ENCODE measurements around the gene DNAH10. TPM values are rescaled to one million over a fixed set of nuclear protein-coding genes. Genes with fewer than 3 reads are reported as not detected.

The DNAH10 gene
- total RNA-seq, 1 donor from 2014 or later, result 0.66 TPM

GRCh38 chr12:123937707-123938591 lies 175.8 kb downstream of the DNAH10 start:
- H3K36me3 Mint-ChIP-seq (ENCODE audit: unreplicated experiment), result peaks cover 49% of the 10 kb centered on the region
- no peak overlapping the region for H3K27ac Mint-ChIP-seq (ENCODE audit: unreplicated experiment)
- H3K9me3 Mint-ChIP-seq (ENCODE audit: unreplicated experiment), result peaks cover 13% of the 10 kb centered on the region
- TF ChIP-seq CTCF (IDR thresholded peaks at IDR 0.05; ENCODE audit: partially characterized antibody, unreplicated experiment), result no peak
- no peaks in the 10 kb centered on the region for H3K4me1 Mint-ChIP-seq (ENCODE audit: low read depth, unreplicated experiment)
- no peak overlapping the region for H3K4me3 Mint-ChIP-seq (ENCODE audit: unreplicated experiment)
- H3K27me3 Mint-ChIP-seq (ENCODE audit: unreplicated experiment), result peaks cover 10% of the 10 kb centered on the region
- no peak for DNase-seq

GRCh38 chr12:123938679-123939480 lies 176.8 kb downstream of the DNAH10 start:
- Mint-ChIP-seq H3K4me1 (ENCODE audit: low read depth, unreplicated experiment) (no peaks in the 10 kb centered on the region), H3K4me3 (ENCODE audit: unreplicated experiment) (no peak overlapping the region), H3K36me3 (ENCODE audit: unreplicated experiment) (peaks cover 42% of the 10 kb centered on the region), H3K9me3 (ENCODE audit: unreplicated experiment) (peaks cover 11% of the 10 kb centered on the region), H3K27ac (ENCODE audit: unreplicated experiment) (no peak overlapping the region), H3K27me3 (ENCODE audit: unreplicated experiment) (peaks cover 10% of the 10 kb centered on the region)
- DNase-seq, result peak; percentile 52
- peak; percentile 25 for TF ChIP-seq CTCF (IDR thresholded peaks at IDR 0.05; ENCODE audit: partially characterized antibody, unreplicated experiment)

- peaks cover 11% of the 10 kb centered on the region for H3K9me3 Mint-ChIP-seq (ENCODE audit: unreplicated experiment)
- H3K27ac Mint-ChIP-seq (ENCODE audit: unreplicated experiment), result no peak overlapping the region
- peaks cover 5% of the 10 kb centered on the region for H3K4me1 Mint-ChIP-seq (ENCODE audit: low read depth, unreplicated experiment)
- H3K36me3 Mint-ChIP-seq (ENCODE audit: unreplicated experiment), result peaks cover 42% of the 10 kb centered on the region
- H3K27me3 Mint-ChIP-seq (ENCODE audit: unreplicated experiment), result peaks cover 10% of the 10 kb centered on the region
- H3K4me3 Mint-ChIP-seq (ENCODE audit: unreplicated experiment), result no peak overlapping the region
- DNase-seq, result no peak
- no peak for TF ChIP-seq CTCF (IDR thresholded peaks at IDR 0.05; ENCODE audit: partially characterized antibody, unreplicated experiment)
Measured at GRCh38 chr12:123939716-123940626, 177.9 kb downstream of the DNAH10 start.

- peaks cover 10% of the 10 kb centered on the region for H3K27me3 Mint-ChIP-seq (ENCODE audit: unreplicated experiment)
- H3K9me3 Mint-ChIP-seq (ENCODE audit: unreplicated experiment), result peaks cover 11% of the 10 kb centered on the region
- TF ChIP-seq CTCF (IDR thresholded peaks at IDR 0.05; ENCODE audit: partially characterized antibody, unreplicated experiment), result no peak
- H3K36me3 Mint-ChIP-seq (ENCODE audit: unreplicated experiment), result peaks cover 42% of the 10 kb centered on the region
- H3K4me1 Mint-ChIP-seq (ENCODE audit: low read depth, unreplicated experiment), result peaks cover 5% of the 10 kb centered on the region
- no peak overlapping the region for H3K4me3 Mint-ChIP-seq (ENCODE audit: unreplicated experiment)
- no peak overlapping the region for H3K27ac Mint-ChIP-seq (ENCODE audit: unreplicated experiment)
- DNase-seq, result no peak
Measured at GRCh38 chr12:123940627-123940966, 178.5 kb downstream of the DNAH10 start.
